ENCODE results near the gene SPIRE2.
"Not testable (repeated sequence)": the region's sequence is repeated elsewhere in the genome, so short reads cannot be mapped to it uniquely, and the experiment has no call there.

The SPIRE2 gene
- 0.30 to 2.1 (median 0.63) reads per million in 9 experiments for total RNA-seq

- Mint-ChIP-seq H3K27me3 (peaks cover 0 to 35% of the 10 kb centered on the region in 2 donors), H3K27ac (no peak within 1 kb of the TSS), H3K9me3 (no peaks in the 10 kb centered on the region), H3K4me3 (peak within 1 kb of the TSS; percentile 47 to 51), H3K36me3 (ENCODE audit: insufficient read depth) (peaks cover 8% of the 10 kb centered on the region), H3K4me1 (ENCODE audit: low read depth in 2 of 2) (peaks cover 5 to 9% of the 10 kb centered on the region in 2 donors)
- DNase-seq (peak; percentile 71 to 74 (median 74)), ATAC-seq (replicated peaks) (peak; percentile 98)
Observed at GRCh38 chr16:89828199-89828869, at the start of gene SPIRE2. TSS of gene SPIRE2 (plus strand) at chr16:89828475. CDS start at chr16:89828551, 76 bp downstream.

GRCh38 chr16:89779231-89779908 is 48.9 kb upstream of the SPIRE2 start:
- Mint-ChIP-seq H3K36me3 (ENCODE audit: insufficient read depth) (peaks cover 15% of the 10 kb centered on the region), H3K4me3 (no peak overlapping the region), H3K9me3 (no peaks in the 10 kb centered on the region), H3K27me3 (no peaks in the 10 kb centered on the region), H3K4me1 (ENCODE audit: low read depth in 2 of 2) (peaks cover 3 to 9% of the 10 kb centered on the region in 2 donors), H3K27ac (no peak overlapping the region)
- DNase-seq: no peak
- no peak for ATAC-seq (replicated peaks)

- no peaks in the 10 kb centered on the region for H3K27me3 Mint-ChIP-seq
- H3K4me1 Mint-ChIP-seq (ENCODE audit: low read depth in 2 of 2): peaks cover 9 to 15% of the 10 kb centered on the region in 2 donors
- H3K4me3 Mint-ChIP-seq: no peak overlapping the region
- no peak overlapping the region for H3K27ac Mint-ChIP-seq
- no peak for DNase-seq
- ATAC-seq (replicated peaks): no peak
- peaks cover 17% of the 10 kb centered on the region for H3K36me3 Mint-ChIP-seq (ENCODE audit: insufficient read depth)
- H3K9me3 Mint-ChIP-seq: no peaks in the 10 kb centered on the region
Observed at GRCh38 chr16:89779909-89780305, 48.4 kb upstream of the SPIRE2 start.

- no peak overlapping the region for H3K4me3 Mint-ChIP-seq
- H3K9me3 Mint-ChIP-seq: no peaks in the 10 kb centered on the region
- no peaks in the 10 kb centered on the region for H3K27me3 Mint-ChIP-seq
- H3K27ac Mint-ChIP-seq: no peak overlapping the region
- H3K36me3 Mint-ChIP-seq (ENCODE audit: insufficient read depth): peaks cover 19% of the 10 kb centered on the region
- peaks cover 26 to 28% of the 10 kb centered on the region in 2 donors for H3K4me1 Mint-ChIP-seq (ENCODE audit: low read depth in 2 of 2)
- no peak for DNase-seq
- no peak for ATAC-seq (replicated peaks)
Observed at GRCh38 chr16:89782489-89782888, 45.8 kb upstream of the SPIRE2 start.

- not testable (repeated sequence) for H3K27me3 Mint-ChIP-seq; ATAC-seq (replicated peaks); H3K9me3 Mint-ChIP-seq
- DNase-seq: peak in 1 of 3 experiments; percentile 6
- Mint-ChIP-seq H3K27ac (peak overlapping the region; percentile 94 to 96), H3K36me3 (ENCODE audit: insufficient read depth) (peaks cover 19% of the 10 kb centered on the region), H3K4me3 (peak overlapping the region; percentile 57 to 70), H3K4me1 (ENCODE audit: low read depth in 2 of 2) (peaks cover 26 to 28% of the 10 kb centered on the region in 2 donors)
Observed at GRCh38 chr16:89783952-89784351, 44.3 kb upstream of the SPIRE2 start.

DNA sequence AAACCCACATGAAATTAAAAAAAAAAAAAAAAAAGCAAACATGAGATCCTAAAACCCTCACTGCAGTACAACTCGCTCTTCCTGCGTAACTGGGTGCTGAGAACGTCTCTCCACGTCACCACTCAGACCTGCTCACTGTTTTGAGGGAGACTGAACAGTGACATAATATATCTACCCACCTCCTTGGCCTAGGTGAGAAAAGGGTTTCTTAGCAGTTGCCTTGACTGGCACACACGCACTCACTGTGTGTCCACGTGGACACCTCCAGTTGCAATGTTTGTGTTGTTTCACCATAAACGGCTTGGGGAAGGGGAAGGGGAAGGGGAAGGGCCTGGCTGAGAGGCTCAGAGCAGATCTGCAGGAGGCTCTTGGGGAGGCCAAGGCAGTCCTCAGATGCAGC is 43.9 kb upstream of the SPIRE2 start:
- Mint-ChIP-seq H3K9me3 (no peaks in the 10 kb centered on the region), H3K27ac (peak overlapping the region; percentile 94 to 96), H3K4me1 (ENCODE audit: low read depth in 2 of 2) (peaks cover 26 to 28% of the 10 kb centered on the region in 2 donors), H3K36me3 (ENCODE audit: insufficient read depth) (peaks cover 19% of the 10 kb centered on the region), H3K4me3 (peak overlapping the region; percentile 57 to 70), H3K27me3 (no peaks in the 10 kb centered on the region)
- peak; percentile 74 for ATAC-seq (replicated peaks)
- DNase-seq: peak; percentile 38 to 43 (median 40)

DNA sequence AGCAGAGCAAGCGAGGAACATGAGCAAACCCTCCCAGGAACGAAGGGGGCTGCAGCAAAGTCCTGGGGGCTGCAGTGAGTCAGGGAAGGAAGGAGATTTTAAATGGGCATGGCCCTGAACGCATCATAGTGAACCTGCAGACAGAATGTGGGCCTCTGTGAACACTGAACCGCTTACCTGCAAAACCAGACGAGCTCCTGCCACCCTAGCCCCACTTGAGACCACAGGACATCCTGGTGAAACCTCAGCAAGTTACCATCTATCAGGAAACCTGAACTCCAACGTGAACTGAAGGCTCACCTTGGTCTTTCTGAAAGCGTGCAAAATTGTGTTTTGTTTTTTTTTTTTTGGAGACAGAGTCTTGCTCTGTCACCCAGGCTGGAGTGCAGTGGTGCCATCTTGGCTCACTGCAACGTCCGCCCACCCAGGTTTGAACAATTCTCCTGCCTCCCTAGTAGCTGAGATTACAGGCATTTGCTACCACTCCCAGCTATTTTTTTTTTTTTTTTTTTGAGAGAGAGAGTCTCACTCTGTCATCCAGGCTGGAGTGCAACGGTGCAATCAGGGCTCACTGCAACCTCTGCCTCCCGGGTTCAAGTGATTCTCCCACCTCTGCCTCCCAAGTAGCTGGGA is 42.6 kb upstream of the SPIRE2 start:
- peak; percentile 61 to 70 (median 67) for DNase-seq
- H3K4me3 Mint-ChIP-seq: peak overlapping the region; percentile 57 to 70
- H3K27me3 Mint-ChIP-seq: no peaks in the 10 kb centered on the region
- ATAC-seq (replicated peaks): peak; percentile 83
- no peaks in the 10 kb centered on the region for H3K9me3 Mint-ChIP-seq
- peaks cover 19% of the 10 kb centered on the region for H3K36me3 Mint-ChIP-seq (ENCODE audit: insufficient read depth)
- peaks cover 26 to 28% of the 10 kb centered on the region in 2 donors for H3K4me1 Mint-ChIP-seq (ENCODE audit: low read depth in 2 of 2)
- peak overlapping the region; percentile 94 to 96 for H3K27ac Mint-ChIP-seq

DNA sequence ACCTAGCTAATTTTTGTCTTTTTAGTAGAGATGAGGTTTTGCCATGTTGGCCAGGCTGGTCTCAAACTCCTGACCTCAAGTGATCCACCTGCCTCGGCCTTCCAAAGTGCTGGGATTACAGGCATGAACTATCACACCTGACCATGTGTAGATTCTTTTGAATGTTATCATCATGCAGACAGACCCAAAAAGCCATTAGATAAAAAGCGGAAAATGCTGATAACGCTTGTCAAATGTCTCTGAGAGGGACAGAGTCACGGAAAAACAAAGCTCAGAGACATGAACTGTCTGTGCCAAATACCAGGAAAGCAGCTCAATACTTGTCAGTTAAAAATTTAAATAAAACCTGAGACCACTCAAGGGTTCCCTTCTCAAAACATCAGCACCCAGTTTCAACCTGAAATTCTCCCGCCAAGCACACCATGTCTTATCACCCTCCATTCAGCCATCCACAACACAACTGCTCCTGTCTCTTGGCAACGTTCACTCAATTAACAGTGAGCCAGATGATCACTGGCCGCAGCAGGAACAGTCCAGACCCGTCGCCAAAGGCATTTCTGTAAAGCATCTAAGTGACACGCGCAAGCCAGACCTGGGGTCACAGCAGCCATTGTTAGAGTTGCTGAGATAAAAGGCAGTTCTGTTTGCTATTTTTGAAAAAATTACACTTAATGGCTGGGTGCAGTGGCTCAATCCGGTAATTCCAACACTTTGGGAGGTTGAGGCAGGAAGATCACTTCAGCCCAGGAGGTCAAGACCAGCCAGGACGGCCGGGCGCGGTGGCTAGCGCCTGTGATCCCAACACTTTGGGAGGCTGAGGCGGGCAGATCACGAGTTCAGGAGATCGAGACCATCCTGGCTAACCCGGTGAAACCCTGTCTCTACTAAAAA is 41.6 kb upstream of the SPIRE2 start:
- Mint-ChIP-seq H3K27ac (peak overlapping the region; percentile 32 to 56), H3K4me1 (ENCODE audit: low read depth in 2 of 2) (peaks cover 26 to 28% of the 10 kb centered on the region in 2 donors), H3K36me3 (ENCODE audit: insufficient read depth) (peaks cover 19% of the 10 kb centered on the region)

DNA sequence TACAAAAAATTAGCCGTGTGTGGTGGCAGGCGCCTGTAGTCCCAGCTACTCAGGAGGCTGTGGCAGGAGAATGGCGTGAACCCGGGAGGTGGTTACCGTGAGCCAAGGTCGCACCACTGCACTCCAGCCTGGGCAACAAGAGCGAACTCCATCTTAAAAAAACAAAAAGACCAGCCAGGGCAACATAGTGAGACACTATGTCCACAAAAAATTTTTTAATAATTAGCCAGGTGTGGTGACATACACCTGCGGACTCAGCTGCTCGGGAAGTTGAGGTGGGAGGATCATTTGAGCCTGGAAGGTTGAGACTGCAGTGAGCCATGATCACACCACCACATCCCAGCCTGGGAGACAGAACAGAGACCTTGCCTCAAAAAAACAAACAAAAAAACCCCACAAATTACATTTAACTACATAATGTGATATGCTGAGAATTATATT is 40.9 kb upstream of the SPIRE2 start:
- Mint-ChIP-seq H3K36me3 (ENCODE audit: insufficient read depth) (peaks cover 17% of the 10 kb centered on the region), H3K4me1 (ENCODE audit: low read depth in 2 of 2) (peaks cover 30 to 32% of the 10 kb centered on the region in 2 donors), H3K27me3 (no peaks in the 10 kb centered on the region), H3K27ac (no peak overlapping the region), H3K4me3 (no peak overlapping the region), H3K9me3 (no peaks in the 10 kb centered on the region)
- ATAC-seq (replicated peaks) (no peak), DNase-seq (no peak)

More for the DNA sequence above, 41.6 kb upstream of the SPIRE2 start:
- Mint-ChIP-seq H3K4me3 (peak overlapping the region; percentile 57 to 70), H3K9me3 (no peaks in the 10 kb centered on the region), H3K27me3 (no peaks in the 10 kb centered on the region)
- no peak for DNase-seq
- ATAC-seq (replicated peaks): no peak

- Mint-ChIP-seq H3K36me3 (ENCODE audit: insufficient read depth) (no peaks in the 10 kb centered on the region), H3K27me3 (no peaks in the 10 kb centered on the region), H3K9me3 (no peaks in the 10 kb centered on the region), H3K27ac (no peak overlapping the region), H3K4me1 (ENCODE audit: low read depth in 2 of 2) (peaks cover 15 to 17% of the 10 kb centered on the region in 2 donors), H3K4me3 (no peak overlapping the region)
- DNase-seq (no peak), ATAC-seq (replicated peaks) (no peak)
Observed at GRCh38 chr16:89791278-89791995, 36.8 kb upstream of the SPIRE2 start.

GRCh38 chr16:89793092-89793491 is 35.2 kb upstream of the SPIRE2 start:
- ATAC-seq (replicated peaks); H3K36me3 Mint-ChIP-seq (ENCODE audit: insufficient read depth); H3K9me3 Mint-ChIP-seq; H3K4me3 Mint-ChIP-seq; H3K27me3 Mint-ChIP-seq; H3K27ac Mint-ChIP-seq: not testable (repeated sequence)
- peak; percentile 49 to 64 (median 63) for DNase-seq
- peaks cover 12% of the 10 kb centered on the region in 2 donors for H3K4me1 Mint-ChIP-seq (ENCODE audit: low read depth in 2 of 2)

DNA sequence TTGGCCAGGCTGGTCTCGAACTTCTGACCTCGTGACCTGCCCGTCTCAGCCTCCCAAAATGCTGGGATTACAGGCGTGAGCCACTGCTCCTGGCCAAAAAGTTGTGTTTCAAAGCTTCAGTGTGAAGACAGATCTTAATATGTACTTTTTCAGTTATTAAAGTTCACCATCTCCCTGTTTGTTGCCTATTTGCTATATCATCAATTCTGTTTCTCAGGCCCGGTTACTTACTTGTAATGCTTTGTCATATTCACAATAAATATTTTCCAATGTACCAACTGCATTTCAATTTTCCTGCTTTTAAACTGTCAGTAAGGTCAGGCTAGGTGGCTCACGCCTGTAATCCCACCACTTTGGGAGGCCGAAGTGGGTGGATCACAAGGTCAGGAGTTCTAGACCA is 34.3 kb upstream of the SPIRE2 start:
- Mint-ChIP-seq H3K36me3 (ENCODE audit: insufficient read depth) (no peaks in the 10 kb centered on the region), H3K27me3 (no peaks in the 10 kb centered on the region), H3K4me3 (no peak overlapping the region), H3K27ac (no peak overlapping the region), H3K4me1 (ENCODE audit: low read depth in 2 of 2) (peaks cover 12% of the 10 kb centered on the region in 2 donors), H3K9me3 (no peaks in the 10 kb centered on the region)
- DNase-seq (no peak), ATAC-seq (replicated peaks) (no peak)

Data from effector memory CD8-positive, alpha-beta T cell (primary cell).